Heart left ventricle (tissue), 13 donors: ENCODE results near the gene RAB3A.

Experiments
- POLR2A ChIP-seq, 2 donors: fragments of 450-650 bp; IDR thresholded peaks; one replicate each; pipeline ENCODE4 v1.6.1; 2017; ENCODE audit warnings: antibody characterized with exemption in 2 of 2, mild to moderate bottlenecking in 2 of 2, moderate library complexity in 2 of 2
- TF ChIP-seq, protein P1 (sequence below), 12 donors: fragments of 200-600 bp; sonication (generic) in 4 of 12; IDR thresholded peaks; one replicate each; pipeline versions ENCODE4 v1.5.0 to v1.8.0; 2018 to 2022; ENCODE audit warnings: antibody characterized with exemption in 12 of 12, mild to moderate bottlenecking in 5 of 12
- donor health status: ischemic (EF 13 %, LVEDD 7.1; RV severe dilation, severe dysfunction).
- donor health status: DM: no; HTN: yes; CAD: no.
- donor health status: DM: no; HTN: no; CAD: no.
- donor health status: ischemic (EF 25% LVEDD 6.9; RV normal size, moderate dysfunction).
- donor health status: ischemic (EF 25% LVEDD 5.7; RV mildly dilated, moderate dysfunction).
- donor health status: ischemic (EF 35%, LVEDD 5.7; RV mildly dilated, moderate dysfunction).
- donor health status: nonischemic (EF 11% LVEDD 7.7; RV severe dilation, severe dysfunction).
- donor health status: DM: yes; HTN: yes; CAD: no.
- donor health status: PGD.
- donor health status: ischemic (EF 29% LVEDD 5.4; RV normal size, mild dysfunction).
- donor health status: nonischemic (EF 23%, LVEDD 6.1; RV moderate dilation, normal function).

DNA sequence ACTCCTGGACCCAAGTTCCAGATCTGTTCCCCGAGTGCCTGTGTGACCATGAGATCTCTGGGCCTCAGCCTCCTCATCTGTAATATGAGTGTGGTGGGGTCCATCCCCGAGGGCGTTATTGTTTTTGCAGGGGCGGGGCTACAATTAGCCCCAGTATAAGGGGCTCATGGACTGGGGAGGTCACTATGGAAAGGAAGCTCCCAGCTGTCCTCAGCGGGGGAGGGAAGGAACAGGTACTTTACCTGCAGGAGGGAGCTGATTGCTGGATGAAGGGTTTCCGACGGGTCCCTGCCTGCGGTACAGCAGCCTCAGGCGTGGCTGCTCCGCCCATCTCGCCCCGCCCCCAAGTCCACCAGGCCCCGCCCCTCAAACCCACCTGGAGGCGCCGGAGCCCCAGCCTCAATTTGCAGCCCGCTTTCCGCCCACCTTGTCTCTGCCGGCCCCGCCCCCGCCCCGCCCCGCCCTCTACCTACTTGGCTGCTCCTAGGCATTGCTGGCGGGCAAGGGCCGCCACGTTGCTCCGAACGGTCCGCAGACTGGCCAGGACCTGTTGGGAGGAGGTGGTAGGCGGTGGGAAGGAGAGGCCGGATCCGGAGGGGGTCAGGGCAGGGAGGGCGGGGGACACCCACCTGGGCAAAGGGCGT, 16.9 kb upstream of the RAB3A start:
- TF ChIP-seq, protein P1, sequence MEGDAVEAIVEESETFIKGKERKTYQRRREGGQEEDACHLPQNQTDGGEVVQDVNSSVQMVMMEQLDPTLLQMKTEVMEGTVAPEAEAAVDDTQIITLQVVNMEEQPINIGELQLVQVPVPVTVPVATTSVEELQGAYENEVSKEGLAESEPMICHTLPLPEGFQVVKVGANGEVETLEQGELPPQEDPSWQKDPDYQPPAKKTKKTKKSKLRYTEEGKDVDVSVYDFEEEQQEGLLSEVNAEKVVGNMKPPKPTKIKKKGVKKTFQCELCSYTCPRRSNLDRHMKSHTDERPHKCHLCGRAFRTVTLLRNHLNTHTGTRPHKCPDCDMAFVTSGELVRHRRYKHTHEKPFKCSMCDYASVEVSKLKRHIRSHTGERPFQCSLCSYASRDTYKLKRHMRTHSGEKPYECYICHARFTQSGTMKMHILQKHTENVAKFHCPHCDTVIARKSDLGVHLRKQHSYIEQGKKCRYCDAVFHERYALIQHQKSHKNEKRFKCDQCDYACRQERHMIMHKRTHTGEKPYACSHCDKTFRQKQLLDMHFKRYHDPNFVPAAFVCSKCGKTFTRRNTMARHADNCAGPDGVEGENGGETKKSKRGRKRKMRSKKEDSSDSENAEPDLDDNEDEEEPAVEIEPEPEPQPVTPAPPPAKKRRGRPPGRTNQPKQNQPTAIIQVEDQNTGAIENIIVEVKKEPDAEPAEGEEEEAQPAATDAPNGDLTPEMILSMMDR (IDR thresholded peaks at IDR 0.05) = no peak
- no peak for TF ChIP-seq POLR2A (IDR thresholded peaks at IDR 0.05)
